Epithelial cell of esophagus (primary cell): Measurements from ENCODE around the gene CSDE1.

Experiments used
- DNase-seq: peaks from one replicate; pipeline ENCODE4 v3.0.0; 2010; ENCODE audit warnings: low read depth
- H3K4me3 ChIP-seq: 2 replicates; pipeline ENCODE4 v1.5.1; 2011; ENCODE audit warnings: mild to moderate bottlenecking, low read length, control low read depth
- TF ChIP-seq, protein P1 (sequence below): IDR thresholded peaks from 2 replicates; pipeline ENCODE4 v1.5.1; 2011; ENCODE audit warnings: low read depth, mild to moderate bottlenecking, low read length, control low read depth, inconsistent platforms; ENCODE audit not compliant: insufficient read depth; ENCODE audit errors: missing control alignments

The CSDE1 gene

DNA sequence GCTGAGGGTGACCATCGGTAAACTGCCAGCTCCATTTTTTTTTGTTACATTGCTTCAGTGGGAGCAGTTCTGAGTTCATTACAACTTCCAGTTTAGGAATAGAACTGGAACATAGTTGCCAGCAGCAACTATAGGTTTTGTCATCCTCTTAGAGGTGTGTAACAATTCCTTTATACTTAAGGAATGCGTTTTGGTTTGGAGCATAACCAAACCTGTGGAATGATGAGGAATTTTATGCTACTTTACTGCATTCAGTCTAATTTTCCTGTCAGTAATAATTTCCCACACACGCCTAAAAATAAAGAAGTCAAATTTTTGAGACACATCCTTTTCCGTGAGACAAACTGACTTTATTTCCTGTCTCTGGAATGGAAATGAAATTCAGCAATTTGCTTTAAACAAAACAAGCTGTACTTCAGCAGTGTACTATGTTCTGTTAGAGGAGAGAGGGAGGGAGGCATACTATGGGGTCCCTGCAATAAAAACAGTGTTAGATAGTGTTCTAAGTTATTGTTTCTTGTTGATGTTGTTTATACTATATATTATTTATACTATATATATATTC is 57.7 kb downstream of the CSDE1 start:
- H3K4me3 ChIP-seq = no peak overlapping the region
- TF ChIP-seq, protein P1, sequence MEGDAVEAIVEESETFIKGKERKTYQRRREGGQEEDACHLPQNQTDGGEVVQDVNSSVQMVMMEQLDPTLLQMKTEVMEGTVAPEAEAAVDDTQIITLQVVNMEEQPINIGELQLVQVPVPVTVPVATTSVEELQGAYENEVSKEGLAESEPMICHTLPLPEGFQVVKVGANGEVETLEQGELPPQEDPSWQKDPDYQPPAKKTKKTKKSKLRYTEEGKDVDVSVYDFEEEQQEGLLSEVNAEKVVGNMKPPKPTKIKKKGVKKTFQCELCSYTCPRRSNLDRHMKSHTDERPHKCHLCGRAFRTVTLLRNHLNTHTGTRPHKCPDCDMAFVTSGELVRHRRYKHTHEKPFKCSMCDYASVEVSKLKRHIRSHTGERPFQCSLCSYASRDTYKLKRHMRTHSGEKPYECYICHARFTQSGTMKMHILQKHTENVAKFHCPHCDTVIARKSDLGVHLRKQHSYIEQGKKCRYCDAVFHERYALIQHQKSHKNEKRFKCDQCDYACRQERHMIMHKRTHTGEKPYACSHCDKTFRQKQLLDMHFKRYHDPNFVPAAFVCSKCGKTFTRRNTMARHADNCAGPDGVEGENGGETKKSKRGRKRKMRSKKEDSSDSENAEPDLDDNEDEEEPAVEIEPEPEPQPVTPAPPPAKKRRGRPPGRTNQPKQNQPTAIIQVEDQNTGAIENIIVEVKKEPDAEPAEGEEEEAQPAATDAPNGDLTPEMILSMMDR = no peak
- no peak for DNase-seq

DNA sequence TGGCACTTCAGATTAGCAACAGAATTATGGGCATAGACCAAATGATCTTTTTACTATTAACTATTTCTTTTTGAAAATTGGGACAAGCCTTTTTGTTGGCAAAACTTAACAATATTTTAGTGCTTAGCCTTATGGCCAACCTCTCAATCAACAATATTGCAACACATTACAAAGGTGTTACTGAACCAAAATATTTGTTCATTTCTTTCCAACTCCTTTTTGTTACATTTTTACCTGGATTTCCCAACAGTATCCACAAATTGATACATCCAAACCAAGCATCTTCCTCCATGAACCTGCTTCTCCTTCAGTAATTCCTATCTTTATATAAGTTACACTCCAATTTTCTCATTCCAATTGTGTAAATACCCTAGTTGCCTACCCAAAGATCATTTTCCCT is 61.0 kb downstream of the CSDE1 start:
- no peak for DNase-seq
- H3K4me3 ChIP-seq = no peak overlapping the region

GRCh38 chr1:114695430-114696058 is 62.2 kb downstream of the CSDE1 start, which contains the start of gene AMPD1:
TSS of gene AMPD1 (minus strand) at chr1:114695546. CDS start at chr1:114695471, 75 bp downstream.
- DNase-seq = peak; percentile 75
- TF ChIP-seq, protein P1 = no peak
- no peak within 1 kb of the TSS for H3K4me3 ChIP-seq

More for the DNA sequence above, 61.0 kb downstream of the CSDE1 start:
- TF ChIP-seq, protein P1 = no peak

DNA sequence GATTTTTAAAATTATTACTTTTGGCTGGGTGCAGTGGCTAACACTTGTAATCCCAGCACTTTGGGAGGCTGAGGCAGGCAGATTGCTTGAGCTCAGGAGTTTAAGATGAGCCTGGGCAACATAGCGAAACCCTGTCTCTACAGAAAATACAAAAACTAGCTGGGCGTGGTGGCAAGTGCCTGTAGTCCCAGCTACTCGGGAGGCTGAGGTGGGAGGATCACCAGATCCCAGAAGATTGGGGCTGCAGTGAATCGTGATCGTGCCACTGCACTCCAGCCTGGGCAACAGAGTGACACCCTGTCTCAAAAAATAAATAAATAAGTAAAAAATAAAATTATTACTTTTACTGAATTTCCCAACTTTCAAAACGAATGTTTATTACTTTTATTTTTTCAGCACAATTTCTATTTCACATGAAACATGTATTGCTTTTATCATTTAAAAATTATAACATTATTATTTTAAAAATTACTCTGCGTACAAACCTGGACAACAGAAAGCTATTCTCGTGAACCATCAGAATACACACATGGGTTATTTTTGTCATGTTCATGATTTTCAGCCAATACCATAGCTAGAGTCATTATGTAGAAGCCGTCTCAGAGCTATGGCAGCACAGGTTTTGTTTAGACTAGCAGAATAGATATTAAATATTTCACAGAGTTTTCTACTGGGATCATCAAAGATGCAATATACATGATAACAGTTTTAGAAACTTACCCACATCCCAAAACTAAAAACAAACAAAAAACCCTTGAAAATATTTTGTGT is 63.1 kb downstream of the CSDE1 start:
- no peak for DNase-seq
- TF ChIP-seq, protein P1 = no peak
- no peak overlapping the region for H3K4me3 ChIP-seq

DNA sequence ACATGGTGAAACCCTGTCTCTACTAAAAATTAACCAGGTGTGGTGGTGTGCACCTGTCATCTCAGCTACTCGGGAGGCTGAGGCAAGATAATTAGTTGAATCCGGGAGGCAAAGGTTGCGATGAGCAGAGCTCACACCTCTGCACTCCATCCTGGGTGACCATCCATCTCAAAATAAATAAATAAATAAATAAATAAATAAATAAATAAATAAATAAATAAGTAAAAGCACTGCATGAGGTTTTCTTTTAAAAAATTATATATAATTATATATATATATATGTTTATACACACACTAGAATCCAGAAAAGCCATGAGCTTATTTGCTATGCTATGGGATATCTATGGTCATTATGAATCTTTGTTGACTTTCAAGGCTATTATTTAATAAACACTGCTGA is 64.8 kb downstream of the CSDE1 start:
- no peak for DNase-seq
- no peak overlapping the region for H3K4me3 ChIP-seq
- TF ChIP-seq, protein P1 = no peak

DNA sequence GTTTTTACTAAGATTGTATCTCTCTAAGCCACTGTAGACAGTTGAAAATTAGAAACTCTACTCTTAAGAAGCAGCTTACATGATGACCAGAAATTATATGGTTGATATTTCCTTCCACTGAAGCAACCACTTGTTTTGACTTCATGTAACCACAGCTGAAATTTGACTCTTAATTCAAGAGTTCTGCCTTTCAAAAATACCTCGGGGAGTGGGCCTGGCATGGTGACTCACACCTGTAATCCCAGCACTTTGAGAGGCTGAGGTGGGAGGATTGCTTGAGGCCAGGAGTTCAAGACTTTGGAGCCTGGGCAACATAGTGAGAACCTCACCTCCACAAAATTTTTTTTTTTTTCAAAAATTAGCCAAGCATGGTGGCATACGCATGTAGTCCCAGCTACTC is 66.7 kb downstream of the CSDE1 start:
- TF ChIP-seq, protein P1 = no peak
- no peak overlapping the region for H3K4me3 ChIP-seq
- no peak for DNase-seq
